KMS-11 (cell line): ENCODE results near the gene MBD3L2B.

ENCODE experiments used
- H2AFZ ChIP-seq: fragments of 200-600 bp; sonication (generic); 2 replicates; pipeline ENCODE4 v1.6.1; 2016; ENCODE audit warnings: antibody characterized with exemption, mixed run types, low read depth
- H3K27ac ChIP-seq: fragments of 200-600 bp; sonication (generic); 2 replicates; pipeline ENCODE4 v1.6.1; 2016; ENCODE audit warnings: mild to moderate bottlenecking, mixed run types
- H3K27me3 ChIP-seq: fragments of 200-600 bp; sonication (generic); 2 replicates; pipeline ENCODE4 v1.6.1; 2017; ENCODE audit warnings: mild to moderate bottlenecking, low read depth, mixed run types, moderate library complexity; ENCODE audit not compliant: insufficient read depth
- H3K36me3 ChIP-seq: fragments of 200-600 bp; sonication (generic); 2 replicates; pipeline ENCODE4 v1.6.1; 2017; ENCODE audit warnings: mild to moderate bottlenecking, mixed run types; ENCODE audit not compliant: insufficient read depth
- H3K4me1 ChIP-seq: fragments of 200-600 bp; sonication (generic); 2 replicates; pipeline ENCODE4 v1.6.1; 2016; ENCODE audit warnings: mild to moderate bottlenecking, low read depth, mixed run types; ENCODE audit not compliant: poor library complexity, severe bottlenecking
- H3K4me2 ChIP-seq: fragments of 200-600 bp; sonication (generic); 2 replicates; pipeline ENCODE4 v1.7.0; 2016; ENCODE audit warnings: mild to moderate bottlenecking, mixed run types
- H3K4me3 ChIP-seq: fragments of 200-600 bp; sonication (generic); IDR thresholded peaks from 2 replicates; pipeline ENCODE4 v1.6.1; 2017; ENCODE audit warnings: low read depth, low read length, mixed read lengths; ENCODE audit not compliant: insufficient read depth
- H3K79me2 ChIP-seq: fragments of 200-600 bp; sonication (generic); 2 replicates; pipeline ENCODE4 v1.6.1; 2016; ENCODE audit warnings: low read depth, mixed run types; ENCODE audit not compliant: insufficient read depth
- H3K9ac ChIP-seq: fragments of 200-600 bp; sonication (generic); 2 replicates; pipeline ENCODE4 v1.6.1; 2016; ENCODE audit warnings: mild to moderate bottlenecking, mixed run types
- H4K20me1 ChIP-seq: fragments of 200-600 bp; sonication (generic); 2 replicates; pipeline ENCODE4 v1.6.1; 2016; ENCODE audit warnings: mild to moderate bottlenecking, mixed run types; ENCODE audit not compliant: insufficient read depth
- CTCF ChIP-seq: fragments of 200-600 bp; sonication (generic); conservative IDR thresholded peaks from 2 replicates; pipeline ENCODE4 v1.6.1; 2017; ENCODE audit warnings: low read depth, mild to moderate bottlenecking, antibody characterized with exemption, low read length, moderate library complexity, mixed read lengths

The MBD3L2B gene

GRCh38 chr19:6970443-6970842 lies 50.8 kb downstream of the MBD3L2B start:
- Histone ChIP-seq H3K9ac (no peak overlapping the region), H2AFZ (no peak overlapping the region), H3K27me3 (no peaks in the 10 kb centered on the region), H3K36me3 (no peaks in the 10 kb centered on the region), H3K27ac (no peak overlapping the region), H4K20me1 (no peaks in the 10 kb centered on the region), H3K79me2 (no peaks in the 10 kb centered on the region), H3K4me3 (no peak overlapping the region), H3K4me1 (no peaks in the 10 kb centered on the region), H3K4me2 (no peak overlapping the region)
- no peak for TF ChIP-seq CTCF

DNA sequence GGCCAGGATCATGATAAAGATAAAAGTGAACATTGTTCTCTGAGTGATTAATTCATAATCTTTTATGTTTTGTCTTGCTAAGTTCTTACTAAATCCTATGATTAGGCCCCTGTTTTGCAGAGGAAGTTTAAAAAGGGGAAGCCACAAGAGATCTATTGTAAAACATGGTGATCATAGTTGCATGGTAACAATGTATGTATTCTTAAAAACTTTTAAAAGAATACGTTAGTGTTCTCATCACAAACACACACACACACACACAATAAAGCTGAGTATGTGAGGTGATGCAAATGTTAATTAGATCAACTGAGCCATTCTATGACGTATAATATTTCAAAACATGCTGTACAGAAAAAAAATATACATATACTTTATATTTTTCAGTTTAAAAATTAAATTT lies 51.2 kb downstream of the MBD3L2B start:
- no peaks in the 10 kb centered on the region for H3K79me2 ChIP-seq
- no peaks in the 10 kb centered on the region for H4K20me1 ChIP-seq
- no peaks in the 10 kb centered on the region for H3K36me3 ChIP-seq
- H3K27me3 ChIP-seq = no peaks in the 10 kb centered on the region
- no peak overlapping the region for H3K9ac ChIP-seq
- no peak overlapping the region for H3K4me2 ChIP-seq
- TF ChIP-seq CTCF = no peak
- H3K27ac ChIP-seq = no peak overlapping the region
- no peak overlapping the region for H2AFZ ChIP-seq
- no peak overlapping the region for H3K4me3 ChIP-seq
- H3K4me1 ChIP-seq = no peaks in the 10 kb centered on the region

- Histone ChIP-seq H3K4me2 (no peak overlapping the region), H2AFZ (no peak overlapping the region), H4K20me1 (no peaks in the 10 kb centered on the region), H3K4me3 (no peak overlapping the region), H3K27me3 (no peaks in the 10 kb centered on the region), H3K36me3 (no peaks in the 10 kb centered on the region), H3K79me2 (no peaks in the 10 kb centered on the region), H3K4me1 (no peaks in the 10 kb centered on the region), H3K27ac (no peak overlapping the region), H3K9ac (no peak overlapping the region)
- TF ChIP-seq CTCF = no peak
Measured at GRCh38 chr19:6969490-6969889, 51.7 kb downstream of the MBD3L2B start.
